Measurements from ENCODE around the gene DNAJB13.

DNA sequence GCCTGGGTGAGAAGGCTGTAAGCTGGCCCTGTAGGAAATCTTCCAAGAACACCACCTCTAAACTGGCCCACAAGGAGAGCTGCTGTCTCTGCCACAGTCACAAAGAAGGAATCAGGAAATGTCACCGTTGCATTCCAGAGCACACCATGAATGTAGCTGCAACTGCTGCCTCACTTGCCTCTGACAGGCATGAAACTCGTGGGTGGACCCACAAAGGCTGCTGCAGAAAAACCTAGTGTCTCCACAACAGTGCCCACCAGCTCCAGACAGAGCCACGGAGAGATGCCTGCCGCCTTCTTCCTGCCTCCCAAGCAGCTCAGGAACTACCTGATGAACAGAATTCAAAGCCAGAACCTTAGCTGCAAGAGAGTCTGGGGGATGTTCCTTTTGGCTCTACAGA, 10.5 kb downstream of the DNAJB13 start:
- TF ChIP-seq EZH2 (IDR thresholded peaks at IDR 0.05) (no peak), EZH2phosphoT487 (IDR thresholded peaks at IDR 0.05) (no peak)
- TF ChIP-seq, protein P1, sequence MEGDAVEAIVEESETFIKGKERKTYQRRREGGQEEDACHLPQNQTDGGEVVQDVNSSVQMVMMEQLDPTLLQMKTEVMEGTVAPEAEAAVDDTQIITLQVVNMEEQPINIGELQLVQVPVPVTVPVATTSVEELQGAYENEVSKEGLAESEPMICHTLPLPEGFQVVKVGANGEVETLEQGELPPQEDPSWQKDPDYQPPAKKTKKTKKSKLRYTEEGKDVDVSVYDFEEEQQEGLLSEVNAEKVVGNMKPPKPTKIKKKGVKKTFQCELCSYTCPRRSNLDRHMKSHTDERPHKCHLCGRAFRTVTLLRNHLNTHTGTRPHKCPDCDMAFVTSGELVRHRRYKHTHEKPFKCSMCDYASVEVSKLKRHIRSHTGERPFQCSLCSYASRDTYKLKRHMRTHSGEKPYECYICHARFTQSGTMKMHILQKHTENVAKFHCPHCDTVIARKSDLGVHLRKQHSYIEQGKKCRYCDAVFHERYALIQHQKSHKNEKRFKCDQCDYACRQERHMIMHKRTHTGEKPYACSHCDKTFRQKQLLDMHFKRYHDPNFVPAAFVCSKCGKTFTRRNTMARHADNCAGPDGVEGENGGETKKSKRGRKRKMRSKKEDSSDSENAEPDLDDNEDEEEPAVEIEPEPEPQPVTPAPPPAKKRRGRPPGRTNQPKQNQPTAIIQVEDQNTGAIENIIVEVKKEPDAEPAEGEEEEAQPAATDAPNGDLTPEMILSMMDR (IDR thresholded peaks at IDR 0.05), result no peak

All from neural progenitor cell (in vitro differentiated cells).